T47D (cell line): ENCODE measurements around the gene NEUROG1.

Experiments used
- DNase-seq, 2 experiments: peaks; one replicate each; pipeline versions ENCODE4 v3.0.0 to v3.0.0-alpha.2; 2011 to 2012; ENCODE audit warnings: low read depth in 1 of 2, low spot score in 1 of 2
- JUND ChIP-seq: IDR thresholded peaks from 2 replicates; pipeline ENCODE4 v1.6.1; 2012; ENCODE audit warnings: low read depth
- in situ Hi-C: cut with HindIII; loops from 2 replicates; pipeline ENCODE4 v1.10.0; 2016; ENCODE audit warnings: low sequenced_read_pairs, low pct_unique_long_range_greater_than_20kb

Gene NEUROG1

DNA sequence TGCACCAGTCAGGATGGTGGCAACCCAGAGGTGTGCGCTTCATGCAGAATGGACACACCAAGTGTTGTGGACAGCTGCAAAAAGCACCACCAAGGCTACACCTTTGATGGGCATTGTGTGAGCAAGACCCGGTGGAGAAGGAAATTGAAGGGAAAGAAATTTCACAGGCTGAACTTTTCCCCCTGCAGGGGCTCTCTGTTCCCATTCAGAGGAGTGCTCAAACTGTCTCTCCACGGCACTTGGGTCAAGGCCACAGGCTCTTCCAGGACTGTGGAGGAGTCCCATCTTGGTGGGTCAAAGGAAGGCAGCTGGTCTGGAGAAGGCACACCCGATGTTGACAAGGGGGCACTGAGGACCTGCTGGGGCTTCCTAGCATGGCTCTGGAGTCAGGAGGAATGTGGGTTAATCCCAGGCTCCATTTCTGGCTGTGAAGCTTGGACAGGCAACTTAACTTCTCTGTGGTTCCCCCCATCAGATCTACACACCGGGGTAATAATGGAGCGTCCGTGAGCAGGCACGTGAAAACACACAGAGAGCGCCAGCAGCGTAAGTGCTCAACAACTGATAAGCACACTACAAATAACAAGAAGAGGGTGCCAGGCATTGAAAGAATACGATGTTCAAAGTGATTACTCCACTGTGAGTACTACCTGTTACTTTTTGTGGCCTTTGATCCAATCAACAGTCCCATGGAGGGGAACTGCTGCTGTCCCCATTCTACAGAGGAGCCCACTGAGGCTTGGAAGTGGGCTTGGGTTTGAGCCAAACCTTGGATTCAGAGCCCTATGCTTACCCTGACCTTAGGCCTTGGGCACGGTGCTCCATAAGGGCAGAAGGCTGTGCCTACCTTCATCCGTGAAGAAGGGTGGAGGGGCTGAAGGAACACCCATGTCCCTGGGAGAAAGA, 49.4 kb downstream of the NEUROG1 start:
- no peak for DNase-seq
- in situ Hi-C loops: no loop called here
- TF ChIP-seq JUND: no peak

DNA sequence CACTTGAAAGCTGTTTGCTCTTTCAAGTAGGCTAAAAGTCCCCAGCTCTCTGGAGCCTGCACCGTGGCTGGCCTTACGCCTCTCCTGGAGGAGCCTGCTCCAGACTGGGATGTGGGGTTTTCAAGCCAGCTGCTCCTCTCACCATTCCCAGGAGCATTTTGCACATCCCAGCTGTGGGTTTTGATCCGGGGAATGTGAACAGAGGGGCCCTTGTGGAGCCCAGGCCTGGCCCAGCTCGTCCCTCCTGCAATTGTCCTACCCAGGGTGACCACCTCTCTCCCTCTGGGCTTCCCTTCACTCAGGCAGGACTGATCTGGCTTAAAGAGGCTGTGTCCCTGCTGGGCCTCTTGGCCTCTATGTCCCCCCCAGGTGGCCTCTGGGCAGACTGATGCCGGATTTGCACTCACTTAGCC, 51.1 kb downstream of the NEUROG1 start:
- no peak for DNase-seq
- in situ Hi-C loops: no loop called here
- no peak for TF ChIP-seq JUND
